SKM-1 treated with dmso at 0.1 percent for 144 hours (cell line): ENCODE data around the gene PLA2G12B.
"Not testable (repeated sequence)": the region's sequence is repeated elsewhere in the genome, so short reads cannot be mapped to it uniquely, and the experiment has no call there.

Experiments
- DNase-seq: peaks from one replicate; lab custom pipeline; 2025; ENCODE audit not compliant: unreplicated experiment; lab: John Stamatoyannopoulos, UW

The PLA2G12B gene, protein sequence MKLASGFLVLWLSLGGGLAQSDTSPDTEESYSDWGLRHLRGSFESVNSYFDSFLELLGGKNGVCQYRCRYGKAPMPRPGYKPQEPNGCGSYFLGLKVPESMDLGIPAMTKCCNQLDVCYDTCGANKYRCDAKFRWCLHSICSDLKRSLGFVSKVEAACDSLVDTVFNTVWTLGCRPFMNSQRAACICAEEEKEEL

DNA sequence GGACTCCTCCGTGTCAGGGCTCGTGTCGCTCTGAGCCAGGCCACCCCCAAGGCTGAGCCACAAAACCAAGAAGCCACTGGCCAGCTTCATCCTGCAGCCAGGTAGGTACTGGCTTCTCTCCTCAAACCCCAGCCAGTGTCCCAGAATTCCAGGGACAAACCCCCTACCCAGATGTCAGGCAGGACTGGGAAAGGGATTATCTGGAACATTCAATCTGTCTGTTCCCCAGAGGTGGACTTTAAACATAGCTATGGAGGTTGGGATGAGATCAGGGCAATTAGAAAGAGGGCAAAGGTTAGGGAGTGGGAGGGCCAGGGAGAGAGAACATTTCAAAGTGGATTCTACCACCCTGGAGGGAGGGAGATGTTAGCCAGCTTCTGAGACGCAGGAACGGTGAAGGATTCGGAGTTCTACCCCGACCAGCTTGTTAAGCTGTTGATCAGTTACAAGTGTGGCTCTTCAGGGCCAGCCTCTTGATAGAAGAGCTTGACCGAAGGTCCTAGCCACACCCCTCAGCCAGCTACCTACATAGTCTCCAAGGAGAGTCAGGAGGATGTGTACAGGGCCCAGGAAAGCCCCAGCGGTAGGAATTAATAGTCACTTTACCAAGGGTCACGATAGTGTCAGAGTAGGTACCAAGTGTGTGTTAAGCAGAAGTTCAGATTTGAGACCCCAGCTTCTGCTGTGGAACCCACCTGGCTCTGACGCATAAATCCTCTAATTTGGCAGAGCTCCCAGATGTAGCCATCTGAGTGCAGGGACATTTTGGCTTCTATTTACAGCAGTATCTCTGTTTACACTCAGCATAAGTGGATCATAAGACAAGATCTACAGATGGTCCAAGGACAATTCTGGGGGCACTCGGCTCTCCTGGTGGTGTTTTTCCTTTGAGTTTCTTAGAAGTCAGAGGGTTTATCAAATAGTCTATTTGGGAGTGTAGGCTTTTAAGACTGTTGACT, at the start of gene PLA2G12B:
PLA2G12B (minus strand) TSS at position 211 of the 959 bp plus-strand sequence; CDS start at position 90, 121 bp downstream.
- no peak for DNase-seq

DNA sequence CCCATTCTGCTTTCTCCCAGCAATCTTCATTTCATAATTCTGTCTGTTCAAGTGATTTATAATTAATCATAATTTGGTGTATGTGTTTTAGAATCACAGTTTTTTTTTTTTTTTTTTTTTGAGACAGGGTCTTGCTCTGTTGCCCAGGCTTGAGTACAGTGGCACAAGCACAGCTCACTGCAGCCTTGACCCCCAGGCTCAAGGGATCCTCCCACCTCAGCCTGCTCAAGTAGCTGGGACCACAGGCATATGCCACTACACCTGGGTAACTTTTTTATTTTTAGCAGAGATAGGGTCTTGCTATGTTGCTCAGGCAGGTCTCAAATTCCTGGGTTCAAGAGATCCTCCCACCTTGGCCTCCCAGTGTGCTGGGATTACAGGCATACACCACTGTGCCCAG, 49.2 kb upstream of the PLA2G12B start:
- no peak for DNase-seq

DNA sequence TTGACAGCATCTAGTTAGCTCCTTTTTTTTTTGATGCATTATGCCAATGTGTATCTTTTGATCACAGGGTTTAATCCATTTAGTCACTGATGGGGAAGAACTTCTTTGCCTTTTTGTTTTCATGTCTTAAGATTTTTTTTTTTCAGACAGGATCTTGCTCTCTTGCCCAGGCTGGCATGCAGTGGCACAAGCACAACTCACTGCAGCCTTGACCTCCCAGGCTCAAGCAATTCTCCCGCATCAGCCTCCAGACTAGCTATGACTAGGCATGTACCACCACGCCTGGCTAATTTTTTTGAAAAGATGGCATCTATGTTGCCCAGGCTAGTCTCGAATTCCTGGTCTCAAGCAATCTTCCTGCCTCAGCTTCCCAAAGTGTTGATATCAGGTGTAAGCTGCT, 46.4 kb upstream of the PLA2G12B start:
- no peak for DNase-seq

DNA sequence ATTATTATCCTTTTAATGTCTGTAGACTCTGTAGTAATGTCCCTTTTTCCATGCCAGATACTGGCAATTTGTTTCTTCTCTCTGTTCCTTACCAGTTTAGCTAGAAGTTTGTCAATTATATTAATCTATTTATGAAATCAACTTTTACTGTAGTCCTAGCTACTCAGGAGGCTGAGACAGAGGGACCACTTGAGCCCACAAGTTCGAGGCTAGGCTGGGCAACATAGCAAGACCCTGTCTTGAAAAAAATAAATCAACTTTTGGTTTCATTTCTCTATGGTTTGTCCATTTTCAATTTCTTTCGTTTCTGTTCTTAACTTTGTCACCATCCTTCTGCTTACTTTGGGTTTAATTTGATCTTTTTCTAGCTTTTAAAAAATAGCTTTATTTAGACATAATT, 42.5 kb upstream of the PLA2G12B start:
- DNase-seq, result no peak

DNA sequence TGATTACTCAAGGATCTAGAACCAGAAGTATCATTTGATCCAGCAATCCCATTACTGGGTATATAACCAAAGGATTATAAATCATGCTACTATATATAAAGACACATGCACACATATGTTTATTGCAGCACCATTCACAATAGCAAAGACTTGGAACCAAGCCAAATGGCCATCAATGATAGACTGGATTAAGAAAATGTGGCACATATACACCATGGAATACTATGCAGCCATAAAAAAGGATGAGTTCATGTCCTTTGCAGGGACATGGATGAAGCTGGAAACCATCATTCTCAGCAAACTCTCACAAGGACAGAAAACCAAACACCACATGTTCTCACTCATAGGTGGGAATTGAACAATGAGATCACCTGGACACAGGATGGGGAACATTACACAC, 40.9 kb upstream of the PLA2G12B start:
- DNase-seq, result not testable (repeated sequence)

DNA sequence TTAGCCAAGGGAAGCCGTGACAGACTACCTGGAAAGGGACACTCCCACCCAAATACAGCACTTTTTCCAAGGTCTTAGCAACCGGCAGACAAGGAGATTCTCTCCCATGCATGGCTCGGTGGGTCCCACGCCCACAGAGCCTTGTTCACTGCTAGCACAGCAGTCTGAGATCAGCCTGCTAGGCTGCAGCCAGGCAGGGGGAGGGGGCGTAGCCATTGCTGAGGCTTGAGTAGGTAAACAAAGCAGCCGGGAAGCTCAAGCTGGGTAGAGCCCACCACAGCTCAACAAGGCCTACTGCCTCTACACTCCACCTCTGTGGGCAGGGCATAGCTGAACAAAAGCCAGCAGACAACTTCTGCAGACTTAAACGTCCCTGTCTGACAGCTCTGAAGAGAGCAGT, 35.2 kb upstream of the PLA2G12B start:
- DNase-seq, result not testable (repeated sequence)

DNA sequence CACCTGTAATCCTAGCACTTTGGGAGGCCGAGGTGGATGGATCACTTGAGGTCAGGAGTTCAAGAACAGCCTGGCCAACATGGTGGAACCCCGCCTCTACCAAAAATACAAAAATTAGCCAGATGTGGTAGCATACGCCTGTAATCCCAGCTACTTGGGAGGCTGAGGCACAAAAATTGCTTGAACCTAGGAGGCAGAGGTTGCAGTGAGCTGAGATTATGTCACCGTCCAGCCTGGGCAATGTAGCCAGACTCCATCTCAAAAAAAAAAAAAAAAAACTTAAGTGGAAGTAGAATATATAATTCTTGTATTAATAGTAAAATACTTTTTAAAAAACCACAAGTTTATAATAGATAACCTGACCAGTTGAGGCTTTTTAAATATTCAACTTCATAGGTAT, 30.0 kb upstream of the PLA2G12B start:
- not testable (repeated sequence) for DNase-seq

DNA sequence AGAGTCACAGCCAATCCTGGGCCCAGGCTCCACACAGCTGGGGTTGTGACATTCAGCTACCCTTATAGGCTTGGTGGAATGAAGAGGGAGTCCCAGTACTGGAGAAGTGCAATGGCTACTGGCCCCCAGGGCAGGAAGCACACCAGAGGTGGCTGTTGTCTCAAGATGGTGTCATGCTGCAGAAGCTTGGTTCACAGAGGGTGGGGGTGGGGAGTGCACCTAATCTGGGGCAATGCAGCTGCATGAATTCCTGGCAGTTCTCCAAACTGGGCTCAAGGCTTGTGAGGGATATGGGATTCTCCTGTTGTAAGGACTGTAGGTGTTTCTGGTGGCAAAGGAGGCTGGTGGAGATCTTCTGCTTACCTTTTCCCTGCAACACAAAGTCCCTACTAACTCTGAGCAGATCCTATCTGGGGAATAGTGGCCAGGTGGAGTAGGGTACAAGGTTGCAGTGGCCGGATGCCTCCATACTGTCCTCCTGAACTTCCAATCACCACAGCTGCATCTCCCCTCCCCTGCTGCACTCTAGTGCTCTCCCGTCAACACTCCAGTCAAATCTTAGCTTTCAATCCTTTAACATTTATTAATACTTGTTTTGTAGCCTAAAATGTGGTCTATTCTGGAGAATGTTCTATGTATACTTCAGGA, 27.4 kb upstream of the PLA2G12B start:
- DNase-seq, result no peak

DNA sequence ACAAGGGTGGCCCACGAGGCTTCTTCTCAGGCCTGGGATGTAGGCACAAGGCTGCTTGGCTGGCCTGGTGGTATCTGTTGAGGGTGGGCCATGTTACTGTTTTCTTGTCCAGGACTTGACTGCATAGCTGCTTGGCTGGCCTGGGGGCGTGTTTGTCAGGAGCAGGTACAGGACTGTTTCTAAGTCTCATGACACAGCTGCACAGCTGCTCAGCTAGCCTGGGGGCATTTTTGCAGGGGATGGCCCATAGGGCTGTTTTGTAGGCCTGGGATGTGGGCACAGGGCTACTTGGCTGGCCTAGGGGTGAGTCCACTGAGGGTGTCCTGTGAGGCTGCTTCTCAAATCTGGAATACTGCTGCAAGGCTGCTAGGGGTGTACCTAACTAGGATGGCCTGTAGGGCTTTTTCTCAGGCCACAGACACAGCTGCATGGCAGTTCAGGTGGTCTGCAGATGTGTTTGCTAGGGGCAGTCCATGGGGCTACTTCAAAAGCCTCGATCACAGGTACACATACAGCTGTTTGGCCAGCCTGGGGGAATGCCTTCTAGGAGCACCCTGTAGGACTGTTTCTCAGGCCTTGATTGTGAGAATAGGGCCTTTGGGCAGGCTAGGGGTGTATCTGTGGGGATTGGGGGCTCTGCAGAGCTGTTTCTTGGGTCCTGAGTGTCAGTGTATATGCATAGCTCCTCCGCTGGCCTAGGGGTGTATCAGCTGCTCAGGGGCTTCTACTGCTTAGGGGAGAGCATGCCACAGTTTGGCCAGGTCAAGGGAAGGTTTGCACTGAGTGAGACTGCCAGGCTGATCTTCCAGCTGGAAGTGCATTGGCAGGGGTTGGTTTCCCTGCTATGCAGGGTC, 26.6 kb upstream of the PLA2G12B start:
- no peak for DNase-seq

DNA sequence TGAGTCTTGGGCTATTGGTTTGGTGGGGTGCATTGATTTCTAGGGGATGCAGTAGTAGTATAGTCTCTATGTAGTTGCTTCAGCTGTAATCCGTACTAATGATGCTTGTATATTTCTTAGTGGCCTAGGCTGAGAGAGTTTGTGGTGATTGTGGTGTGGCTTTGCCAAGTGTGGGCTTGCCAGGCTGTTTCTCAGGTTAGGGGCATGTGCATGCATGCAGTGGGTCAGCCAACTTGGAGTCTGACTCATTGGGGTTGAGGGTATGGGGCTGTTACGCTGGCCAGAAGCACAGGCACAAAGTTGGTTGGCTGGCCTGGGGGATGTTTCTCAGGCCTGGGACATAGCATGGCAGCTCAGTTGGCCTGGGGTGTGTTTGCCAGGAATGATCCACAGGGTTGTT, 25.7 kb upstream of the PLA2G12B start:
- DNase-seq, result no peak

DNA sequence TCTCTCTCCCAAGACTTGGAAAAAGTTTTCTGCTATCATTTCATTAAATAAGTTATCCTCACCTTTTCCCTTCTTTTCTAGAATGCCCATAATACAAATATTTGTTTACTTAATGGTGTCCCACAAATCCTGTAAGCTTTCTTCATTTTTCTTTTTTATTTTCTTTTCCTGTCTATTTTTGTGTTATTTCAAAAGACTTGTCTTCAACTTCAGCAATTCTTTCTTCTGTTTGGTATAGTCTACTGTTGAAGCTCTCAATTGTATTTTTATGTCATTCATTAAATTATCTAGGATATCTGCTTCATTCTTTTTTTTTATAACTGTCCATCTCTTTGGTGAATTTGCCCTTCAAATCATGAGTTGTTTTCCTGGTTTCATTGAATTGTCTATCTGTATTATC, 25.1 kb upstream of the PLA2G12B start:
- no peak for DNase-seq

DNA sequence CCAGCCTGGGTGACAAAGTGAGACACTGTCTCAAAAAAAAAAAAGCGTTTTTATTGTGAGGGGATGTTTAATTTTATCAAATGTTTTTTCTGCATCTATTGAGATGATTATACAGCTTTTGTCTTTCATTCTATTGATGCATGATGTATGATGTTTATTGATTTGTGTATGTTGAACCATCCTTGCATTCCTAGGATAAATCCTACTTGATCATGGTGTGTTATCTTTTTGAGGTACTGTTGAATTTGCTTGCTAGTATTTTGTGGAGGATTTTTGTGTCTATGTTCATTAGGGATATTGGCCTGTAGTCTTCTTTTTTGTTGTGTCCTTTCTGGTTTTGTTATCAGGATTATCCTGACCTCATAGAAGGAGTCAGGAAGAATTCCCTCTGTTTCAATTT, 22.3 kb upstream of the PLA2G12B start:
- no peak for DNase-seq

DNA sequence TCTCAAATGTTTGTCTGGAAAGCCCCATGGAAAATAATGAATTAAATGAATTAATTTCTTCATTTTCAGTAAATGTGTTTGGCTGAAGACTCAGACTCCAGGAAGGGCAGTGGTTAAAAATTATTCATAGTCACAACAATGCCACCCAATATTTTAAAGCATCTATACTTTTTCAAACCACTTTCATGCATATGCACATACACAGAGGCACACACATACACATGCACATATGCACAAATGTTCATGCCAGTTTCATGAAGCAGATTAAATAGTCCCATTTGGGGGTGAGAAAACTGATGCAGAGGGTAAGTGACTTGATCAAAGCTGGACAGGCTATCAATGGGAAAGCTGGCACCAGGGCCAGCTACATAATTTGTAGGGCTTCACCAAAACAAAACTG, 1.4 kb upstream of the PLA2G12B start:
- no peak for DNase-seq

DNA sequence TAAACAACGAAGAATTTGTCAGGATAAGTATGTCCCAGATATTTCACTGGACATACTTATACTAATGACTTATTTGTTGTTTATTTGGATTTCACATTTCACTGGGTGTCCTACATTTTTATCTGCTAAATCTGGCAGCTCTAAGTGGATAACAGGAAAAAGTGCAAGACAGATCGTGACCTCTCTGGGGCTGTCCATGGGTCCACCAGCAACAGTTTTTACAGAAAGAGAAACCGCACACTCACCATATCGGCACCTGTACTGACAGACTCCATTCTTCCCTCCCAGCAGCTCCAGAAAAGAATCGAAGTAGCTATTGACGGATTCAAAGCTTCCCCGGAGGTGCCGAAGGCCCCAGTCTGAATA, 393 bp downstream of the PLA2G12B start:
- DNase-seq, result no peak

DNA sequence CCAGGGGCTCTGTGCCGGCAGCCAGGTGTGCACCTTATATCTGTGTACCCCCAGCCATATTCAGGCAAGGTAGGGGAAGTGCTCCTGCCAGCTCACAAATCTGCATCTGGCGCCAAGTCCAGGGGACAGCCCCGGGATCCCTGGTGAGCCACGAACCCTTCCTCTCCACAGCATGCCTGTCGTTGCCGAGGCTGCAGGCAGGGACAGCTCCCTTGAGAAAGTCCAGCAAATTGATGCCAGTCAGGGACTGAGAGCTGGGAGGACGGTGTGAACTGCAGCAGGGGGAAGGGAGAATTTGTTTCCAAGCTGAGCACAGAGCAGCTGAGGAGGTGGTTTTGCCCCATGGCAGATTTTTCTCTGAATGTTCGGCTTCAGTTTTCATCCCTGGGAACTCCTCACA, 919 bp downstream of the PLA2G12B start:
- no peak for DNase-seq

DNA sequence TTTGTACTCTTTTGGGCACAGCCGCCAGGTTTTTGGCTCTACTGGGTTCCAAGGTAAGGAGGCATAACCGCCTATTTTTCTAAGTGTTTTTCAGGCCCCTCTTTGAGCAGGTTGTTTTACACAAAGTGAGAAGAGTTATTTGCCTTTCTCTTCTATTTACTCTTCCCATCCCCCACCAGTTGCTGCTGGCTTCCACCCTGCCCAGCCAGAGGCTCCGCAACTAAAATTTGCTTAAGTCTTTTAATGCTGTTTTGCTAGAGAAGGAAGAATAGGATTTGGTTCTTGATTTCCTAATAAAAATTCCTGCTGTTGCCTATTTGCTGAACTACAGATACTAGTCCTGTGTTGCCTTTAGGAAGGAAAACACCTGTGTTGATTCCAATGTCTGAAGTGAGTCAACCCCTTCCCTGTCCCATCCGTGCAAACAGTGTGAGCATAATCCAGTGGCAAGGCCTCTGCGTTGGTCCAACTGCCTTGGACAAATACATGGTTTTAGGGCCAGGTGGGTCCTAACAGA, 1.9 kb downstream of the PLA2G12B start:
- no peak for DNase-seq

DNA sequence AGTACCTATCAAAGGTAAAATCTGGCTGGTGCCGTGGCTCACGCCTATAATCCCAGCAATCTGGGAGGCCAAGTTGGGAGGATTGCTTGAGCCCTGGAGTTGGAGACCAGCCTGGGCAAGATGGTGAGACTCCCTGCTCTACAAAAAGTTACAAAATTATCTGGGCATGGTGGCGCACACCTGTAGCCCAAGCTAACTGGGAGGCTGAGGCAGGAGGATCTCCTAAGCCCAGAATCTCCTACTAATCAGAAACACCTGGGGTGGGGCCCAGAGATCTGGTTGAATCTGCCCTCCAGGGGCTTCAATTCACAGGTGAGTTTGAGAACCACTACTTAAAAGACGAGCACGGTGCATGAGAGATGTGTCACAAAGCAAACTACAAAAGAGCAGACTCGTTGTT, 2.4 kb downstream of the PLA2G12B start:
- DNase-seq, result no peak

DNA sequence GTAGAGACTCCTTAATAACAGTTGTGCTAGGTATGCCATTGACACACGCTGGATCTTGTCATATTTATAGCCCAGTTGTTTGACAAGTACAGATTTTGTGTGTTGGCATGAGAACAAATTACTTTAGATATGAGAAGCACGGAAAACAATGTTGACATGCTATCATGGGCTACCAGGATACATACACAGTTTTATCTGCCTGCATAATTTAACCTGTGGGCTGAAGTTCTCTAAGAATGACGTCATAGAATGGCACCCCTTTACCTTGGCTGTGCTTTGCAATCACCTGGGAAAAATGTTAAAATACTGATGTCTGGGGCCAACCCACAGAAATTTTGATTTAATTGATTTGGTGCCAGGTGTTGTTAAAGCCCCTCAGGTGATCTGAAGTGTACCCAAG, 2.8 kb downstream of the PLA2G12B start:
- DNase-seq, result no peak

DNA sequence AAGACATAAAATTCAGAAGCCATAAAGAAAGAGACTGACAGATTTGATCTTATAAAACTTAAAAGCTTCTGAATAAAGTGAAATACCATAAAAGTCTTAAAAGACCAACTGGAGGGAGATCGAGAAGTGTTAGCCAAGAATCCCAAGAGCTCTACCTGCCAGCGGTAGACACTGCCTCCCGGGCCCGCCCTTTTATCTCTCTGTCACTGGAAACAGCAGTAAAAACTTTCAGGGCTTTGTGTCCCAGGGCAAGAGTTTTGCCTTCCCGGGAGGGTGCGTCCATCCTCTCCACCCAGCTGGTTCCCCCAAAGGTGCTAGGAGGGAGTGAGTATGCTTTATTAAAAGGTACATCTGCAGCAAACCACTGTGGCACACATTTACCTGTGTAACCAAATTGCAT, 5.8 kb downstream of the PLA2G12B start:
- DNase-seq, result no peak

DNA sequence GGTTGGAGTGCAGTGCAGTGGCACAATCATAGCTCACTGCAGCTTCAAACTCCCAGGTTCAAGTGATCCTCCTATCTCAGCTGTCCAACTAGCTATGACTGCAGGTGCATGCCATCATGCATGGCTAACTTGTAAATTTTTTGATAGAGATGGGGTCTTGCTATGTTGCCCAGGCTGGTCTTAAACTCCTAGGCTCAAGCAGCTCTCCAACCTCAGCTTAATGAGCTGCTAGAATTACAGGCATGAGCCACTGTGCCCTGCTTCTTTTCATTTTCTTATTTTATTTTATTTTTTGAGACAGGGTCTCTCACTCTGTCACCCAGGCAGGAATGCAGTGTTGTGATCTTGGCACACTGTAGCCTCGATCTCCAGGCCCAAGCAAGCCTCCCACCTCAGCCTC, 7.6 kb downstream of the PLA2G12B start:
- no peak for DNase-seq
